HG02642 (cell line): ENCODE data around the gene ARPC1A.
"Not testable (repeated sequence)": the region's sequence is repeated elsewhere in the genome, so short reads cannot be mapped to it uniquely, and the experiment has no call there.

Source experiments
- ATAC-seq: cut with Tn5 transposase; IDR thresholded peaks from one replicate; pipeline ENCODE4 v1.9.1; 2021; ENCODE audit warnings: mild to moderate bottlenecking; ENCODE audit not compliant: unreplicated experiment, poor library complexity

The ARPC1A gene

GRCh38 chr7:99366646-99367045 lies 40.9 kb downstream of the ARPC1A start:
- ATAC-seq = no peak

- no peak for ATAC-seq
Observed at GRCh38 chr7:99368750-99369389, 43.2 kb downstream of the ARPC1A start.

- ATAC-seq = no peak
Observed at GRCh38 chr7:99369767-99370391, 44.2 kb downstream of the ARPC1A start.

GRCh38 chr7:99371376-99371920 lies 45.8 kb downstream of the ARPC1A start:
- ATAC-seq = no peak

- ATAC-seq = no peak
Observed at GRCh38 chr7:99372275-99373090, 46.8 kb downstream of the ARPC1A start.

- no peak for ATAC-seq
Observed at GRCh38 chr7:99373091-99374066, 47.7 kb downstream of the ARPC1A start.

GRCh38 chr7:99374111-99375064 lies 48.7 kb downstream of the ARPC1A start, which contains the start of gene ARPC1B:
ARPC1B (plus strand) TSS chr7:99374730; CDS start chr7:99385715, 10,985 bp downstream.
- ATAC-seq = peak; percentile 66

- peak; percentile 53 for ATAC-seq
Observed at GRCh38 chr7:99375070-99375807, 49.5 kb downstream of the ARPC1A start.

GRCh38 chr7:99379043-99379577 lies 53.4 kb downstream of the ARPC1A start:
- no peak for ATAC-seq

GRCh38 chr7:99379693-99380031 lies 54.0 kb downstream of the ARPC1A start:
- not testable (repeated sequence) for ATAC-seq

GRCh38 chr7:99380032-99380822 lies 54.5 kb downstream of the ARPC1A start:
- peak; percentile 37 for ATAC-seq

- ATAC-seq = peak; percentile 76
Observed at GRCh38 chr7:99380823-99381663, 55.3 kb downstream of the ARPC1A start.

GRCh38 chr7:99381664-99382075 lies 56.0 kb downstream of the ARPC1A start:
- no peak for ATAC-seq

- no peak for ATAC-seq
Observed at GRCh38 chr7:99383203-99383602, 57.5 kb downstream of the ARPC1A start.

GRCh38 chr7:99383791-99384370 lies 58.2 kb downstream of the ARPC1A start:
- ATAC-seq = no peak

- no peak for ATAC-seq
Observed at GRCh38 chr7:99384523-99384922, 58.8 kb downstream of the ARPC1A start.
